HFFc6 (cell line): ENCODE data around the gene CHID1. TPM values are rescaled to one million over a fixed set of nuclear protein-coding genes. Genes with fewer than 3 reads are reported as not detected.

Experiments used
- DNase-seq: peaks from one replicate; pipeline ENCODE4 v3.0.0-alpha.2; 2018
- H3K27ac Mint-ChIP-seq: 2 replicates; pipeline ENCODE4 v1.8.0; 2020; ENCODE audit warnings: mild to moderate bottlenecking, mixed read lengths
- H3K27me3 Mint-ChIP-seq: 2 replicates; pipeline ENCODE4 v1.8.0; 2021; ENCODE audit warnings: mild to moderate bottlenecking, moderate library complexity, mixed read lengths; ENCODE audit not compliant: insufficient read depth
- H3K36me3 Mint-ChIP-seq: 2 replicates; pipeline ENCODE4 v1.8.0; 2021; ENCODE audit warnings: low read depth, mixed read lengths
- H3K4me1 Mint-ChIP-seq: 2 replicates; pipeline ENCODE4 v1.8.0; 2020; ENCODE audit warnings: low read depth, mixed read lengths
- H3K4me3 Mint-ChIP-seq: 2 replicates; pipeline ENCODE4 v1.8.0; 2020; ENCODE audit warnings: mild to moderate bottlenecking, moderate library complexity, mixed read lengths
- H3K9me3 Mint-ChIP-seq: 2 replicates; pipeline ENCODE4 v1.8.0; 2020; ENCODE audit warnings: mild to moderate bottlenecking, mixed read lengths
- total RNA-seq, 6 experiments: library from RNA; stranded (reverse); fragmentation: NEBNext Ultra II Directional; extraction: Animal tissue kit (Norgen Biotek cat#: 25700); gene quantifications; 2 replicates in 1 of 6; 3 replicates in 5 of 6; pipeline ENCODE4 v1.2.3, GENCODE V29; 2021
- TF ChIP-seq, protein P1 (sequence below): fragments of 200-600 bp; sonication (generic); IDR thresholded peaks from 2 replicates; pipeline ENCODE4 v1.5.0; 2021; ENCODE audit warnings: antibody characterized with exemption, mild to moderate bottlenecking

The CHID1 gene
- total RNA-seq, 6 experiments from 2014 or later: 116 to 145 (median 133) TPM

DNA sequence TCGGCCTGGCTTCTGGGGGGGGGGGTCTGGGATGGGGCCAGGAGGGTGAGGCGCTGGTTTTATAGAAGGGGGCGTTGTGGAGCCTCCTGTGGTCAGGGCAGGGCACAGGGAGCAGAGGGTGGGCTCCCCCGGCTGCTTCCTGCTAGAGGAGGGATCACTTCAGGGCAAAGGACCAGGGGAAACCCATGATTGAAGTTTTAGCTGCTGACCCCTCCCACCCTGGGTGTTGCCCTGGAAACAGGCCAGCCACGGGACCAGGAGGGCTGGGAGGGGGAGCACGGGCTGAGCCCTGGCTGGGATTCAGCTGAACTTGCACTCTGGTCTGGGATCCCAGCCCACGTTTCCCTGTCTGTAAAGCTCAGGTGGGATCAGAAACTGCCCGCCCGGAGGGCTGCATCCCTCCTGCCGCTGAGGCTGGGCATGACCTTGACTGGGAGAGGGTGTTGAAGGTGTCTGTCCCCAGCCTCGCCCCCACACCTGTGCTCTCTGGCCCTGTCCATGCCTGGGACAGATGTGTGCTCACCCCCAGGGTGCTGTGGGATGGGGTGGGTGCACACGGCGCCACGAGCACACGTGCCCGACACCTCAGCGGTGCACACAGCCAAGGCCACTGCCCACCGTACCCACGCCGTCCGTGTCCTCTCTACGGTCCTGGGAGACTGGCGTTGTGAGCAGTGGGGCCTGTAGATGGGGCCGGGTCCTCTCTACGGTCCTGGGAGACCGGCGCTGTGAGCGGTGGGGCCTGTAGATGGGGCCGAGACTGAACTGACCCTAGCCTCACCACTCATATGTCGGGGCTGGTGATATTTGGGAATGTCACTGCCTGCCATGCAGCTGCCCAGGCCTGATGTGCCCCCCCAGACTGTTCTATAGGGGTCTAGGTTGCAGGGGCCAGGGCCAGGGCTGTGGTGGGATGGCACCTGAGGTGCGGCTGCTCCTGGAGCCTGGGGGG, 65.6 kb downstream of the CHID1 start:
- TF ChIP-seq, protein P1, sequence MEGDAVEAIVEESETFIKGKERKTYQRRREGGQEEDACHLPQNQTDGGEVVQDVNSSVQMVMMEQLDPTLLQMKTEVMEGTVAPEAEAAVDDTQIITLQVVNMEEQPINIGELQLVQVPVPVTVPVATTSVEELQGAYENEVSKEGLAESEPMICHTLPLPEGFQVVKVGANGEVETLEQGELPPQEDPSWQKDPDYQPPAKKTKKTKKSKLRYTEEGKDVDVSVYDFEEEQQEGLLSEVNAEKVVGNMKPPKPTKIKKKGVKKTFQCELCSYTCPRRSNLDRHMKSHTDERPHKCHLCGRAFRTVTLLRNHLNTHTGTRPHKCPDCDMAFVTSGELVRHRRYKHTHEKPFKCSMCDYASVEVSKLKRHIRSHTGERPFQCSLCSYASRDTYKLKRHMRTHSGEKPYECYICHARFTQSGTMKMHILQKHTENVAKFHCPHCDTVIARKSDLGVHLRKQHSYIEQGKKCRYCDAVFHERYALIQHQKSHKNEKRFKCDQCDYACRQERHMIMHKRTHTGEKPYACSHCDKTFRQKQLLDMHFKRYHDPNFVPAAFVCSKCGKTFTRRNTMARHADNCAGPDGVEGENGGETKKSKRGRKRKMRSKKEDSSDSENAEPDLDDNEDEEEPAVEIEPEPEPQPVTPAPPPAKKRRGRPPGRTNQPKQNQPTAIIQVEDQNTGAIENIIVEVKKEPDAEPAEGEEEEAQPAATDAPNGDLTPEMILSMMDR: peak; percentile 53
- peaks cover 38% of the 10 kb centered on the region for H3K4me1 Mint-ChIP-seq
- H3K4me3 Mint-ChIP-seq: peak overlapping the region; percentile 90
- DNase-seq: peak; percentile 77
- peaks cover 16% of the 10 kb centered on the region for H3K36me3 Mint-ChIP-seq
- H3K27ac Mint-ChIP-seq: peak overlapping the region; percentile 97
- H3K27me3 Mint-ChIP-seq: peaks cover 28% of the 10 kb centered on the region
- 0 out of 2 replicates have a peak, but pooled peaks cover 8% of the 10 kb centered on the region for H3K9me3 Mint-ChIP-seq

DNA sequence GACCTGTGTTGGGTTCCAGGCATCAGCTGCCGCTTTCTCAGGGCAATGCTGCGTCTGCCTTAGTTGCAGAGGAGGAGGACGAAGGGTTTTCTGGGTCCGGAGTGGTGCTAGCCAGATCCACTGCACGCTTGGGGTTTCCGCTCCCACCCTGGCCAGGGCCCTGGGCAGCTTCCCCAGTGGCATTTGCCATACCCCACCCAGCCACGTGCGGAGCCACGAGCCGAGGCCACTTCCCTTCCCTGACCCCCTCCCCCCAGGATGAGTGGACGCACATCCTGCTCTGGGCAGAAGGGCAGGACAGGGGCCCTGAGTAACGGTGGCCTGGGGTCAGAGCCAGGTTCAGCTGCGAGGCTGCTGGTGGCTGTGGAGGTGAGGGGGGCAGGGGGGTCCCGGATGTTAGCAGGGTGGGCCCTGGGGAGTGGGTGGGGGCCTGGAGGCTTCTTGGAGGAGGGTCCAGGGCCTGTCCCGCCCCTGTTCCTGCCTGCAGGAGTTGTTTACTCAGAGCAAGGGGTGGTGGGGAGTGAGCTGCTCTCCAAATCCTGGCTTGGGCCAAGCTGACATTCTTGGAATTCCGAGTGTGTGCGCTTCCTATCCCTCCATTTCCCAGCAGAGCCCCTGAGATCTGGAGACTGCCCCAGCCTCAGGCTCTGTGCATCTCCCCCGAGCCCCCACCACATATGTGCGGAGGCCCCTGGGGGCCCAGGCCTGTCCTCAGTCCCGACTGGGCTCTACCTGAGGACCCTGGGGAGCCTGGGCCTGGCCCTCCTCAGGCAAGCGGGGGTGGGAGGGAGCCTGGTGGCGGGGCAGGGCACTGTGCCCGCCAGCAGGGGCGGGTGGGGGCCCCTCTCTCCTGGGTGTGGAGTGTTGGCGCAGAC, 66.6 kb downstream of the CHID1 start:
- peak; percentile 91 for DNase-seq
- TF ChIP-seq, protein P1: no peak
- Mint-ChIP-seq H3K27ac (peak overlapping the region; percentile 97), H3K4me3 (peak overlapping the region; percentile 90), H3K4me1 (peaks cover 44% of the 10 kb centered on the region), H3K9me3 (0 out of 2 replicates have a peak, but pooled peaks cover 8% of the 10 kb centered on the region), H3K36me3 (peaks cover 21% of the 10 kb centered on the region), H3K27me3 (peaks cover 33% of the 10 kb centered on the region)

DNA sequence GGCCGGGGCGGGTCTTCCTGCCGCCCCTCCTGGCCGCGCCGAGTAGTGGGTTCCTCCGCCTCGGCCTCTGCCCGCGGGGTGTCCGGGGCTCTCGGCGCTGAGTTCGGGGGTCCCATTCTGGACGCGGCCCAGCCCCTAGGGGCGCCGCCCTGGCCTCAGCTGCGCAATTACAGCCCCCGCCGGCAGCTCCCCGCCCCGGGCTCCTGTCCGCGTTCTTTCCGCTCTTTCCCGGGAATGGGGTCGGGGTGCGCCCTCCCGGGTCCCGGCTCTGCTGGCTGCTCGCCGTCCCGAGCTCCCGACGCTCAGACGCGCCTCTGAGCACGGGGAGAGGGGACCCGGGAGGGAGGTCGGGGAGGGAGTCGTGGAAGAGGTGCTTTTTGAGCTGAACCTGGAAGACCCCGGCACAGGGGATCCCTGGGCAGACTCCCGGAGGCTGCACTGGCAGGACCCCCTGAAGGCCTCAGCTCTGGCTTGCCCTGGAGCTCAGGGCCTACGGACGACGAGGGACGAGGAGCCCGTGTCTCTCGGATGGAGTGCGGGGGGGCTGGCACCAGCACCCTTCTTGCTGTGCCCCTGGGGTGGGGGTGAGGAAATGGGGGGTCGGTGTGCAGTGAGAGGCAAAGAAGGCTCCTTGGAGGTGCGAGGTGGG, 67.4 kb downstream of the CHID1 start:
- Mint-ChIP-seq H3K36me3 (peaks cover 21% of the 10 kb centered on the region), H3K9me3 (0 out of 2 replicates have a peak, but pooled peaks cover 8% of the 10 kb centered on the region), H3K4me3 (peak overlapping the region; percentile 90), H3K4me1 (peaks cover 50% of the 10 kb centered on the region), H3K27me3 (peaks cover 41% of the 10 kb centered on the region), H3K27ac (peak overlapping the region; percentile 97)
- TF ChIP-seq, protein P1: peak; percentile 53
- DNase-seq: no peak

DNA sequence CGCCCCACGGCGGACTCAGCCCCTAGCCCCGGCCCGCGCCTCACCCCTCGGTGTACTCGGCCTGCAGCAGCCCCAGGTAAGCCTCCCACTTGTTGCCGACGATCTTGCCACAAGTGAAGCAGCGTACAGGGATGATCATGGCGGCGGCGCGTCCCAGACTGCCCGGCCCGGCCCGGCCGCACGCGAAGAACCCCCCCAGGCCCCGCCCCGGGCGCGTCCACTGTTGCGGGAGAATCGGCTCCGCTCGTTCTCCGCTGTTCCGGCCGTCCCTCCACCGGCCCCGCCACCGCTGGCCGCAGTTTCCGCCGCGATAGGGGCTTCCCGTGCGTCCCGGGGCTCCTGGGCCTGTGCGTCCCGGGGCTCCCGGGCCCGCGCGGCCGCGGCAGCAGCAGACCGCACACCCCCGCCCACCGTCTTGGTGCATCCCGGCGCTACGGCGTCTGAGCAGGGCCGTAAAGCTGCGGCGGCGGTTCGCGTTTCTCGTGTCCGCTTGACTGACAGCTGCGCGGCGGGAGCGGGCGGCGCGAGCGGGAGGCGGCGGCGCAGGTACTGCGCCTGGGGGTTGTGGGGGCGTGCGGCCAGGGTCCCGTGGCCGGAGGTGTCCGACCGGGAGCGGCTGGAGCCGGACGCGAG, 68.1 kb downstream of the CHID1 start, which contains the start of the genes POLR2L and TSPAN4:
Gene POLR2L, minus strand, starts transcription at position 160 of the 633 bp plus-strand sequence. Its CDS starts 21 bp downstream, at position 139.
Gene TSPAN4, plus strand, starts transcription at position 483 of the 633 bp plus-strand sequence. CDS start 7,453 bp downstream, outside the sequence.
- DNase-seq: peak; percentile 80
- H3K27ac Mint-ChIP-seq: peak within 1 kb of the TSS; percentile 97
- H3K36me3 Mint-ChIP-seq: peaks cover 21% of the 10 kb centered on the region
- peak within 1 kb of the TSS; percentile 90 for H3K4me3 Mint-ChIP-seq
- H3K27me3 Mint-ChIP-seq: peaks cover 45% of the 10 kb centered on the region
- H3K4me1 Mint-ChIP-seq: peaks cover 50% of the 10 kb centered on the region
- TF ChIP-seq, protein P1: no peak
- 0 out of 2 replicates have a peak, but pooled peaks cover 8% of the 10 kb centered on the region for H3K9me3 Mint-ChIP-seq
